GM12874 (cell line): ENCODE results near the gene ARHGDIG.
A peak's percentile ranks its signal among the peaks of the same experiment; 100 is the strongest.

Source experiments
- CTCF ChIP-seq: IDR thresholded peaks from 2 replicates; pipeline ENCODE4 v1.5.1; 2011; ENCODE audit warnings: low read depth, mild to moderate bottlenecking, control low read depth, low read length, moderate library complexity; ENCODE audit not compliant: insufficient read depth

The ARHGDIG gene

GRCh38 chr16:311725-312124, 31.3 kb downstream of the ARHGDIG start:
- no peak for TF ChIP-seq CTCF

- TF ChIP-seq CTCF: no peak
These were observed 34.0 kb downstream of the ARHGDIG start for GRCh38 chr16:314351-314750.

GRCh38 chr16:314795-315299, 34.5 kb downstream of the ARHGDIG start:
- TF ChIP-seq CTCF: no peak

GRCh38 chr16:316741-317464, 36.5 kb downstream of the ARHGDIG start:
- TF ChIP-seq CTCF: no peak

- no peak for TF ChIP-seq CTCF
These were observed 37.2 kb downstream of the ARHGDIG start for GRCh38 chr16:317583-317982.

GRCh38 chr16:318628-319027, 38.2 kb downstream of the ARHGDIG start:
- TF ChIP-seq CTCF: peak; percentile 31; the same call in 1 of the 2 replicates

GRCh38 chr16:320206-320605, 39.8 kb downstream of the ARHGDIG start:
- no peak for TF ChIP-seq CTCF

GRCh38 chr16:321532-321931, 41.1 kb downstream of the ARHGDIG start:
- no peak for TF ChIP-seq CTCF
